Pulmonary artery endothelial cell (primary cell): ENCODE data around the gene SPAG16. TPM values are rescaled to one million over a fixed set of nuclear protein-coding genes. Genes with fewer than 3 reads are reported as not detected.
"Not testable (repeated sequence)": the region's sequence is repeated elsewhere in the genome, so short reads cannot be mapped to it uniquely, and the experiment has no call there.

Experiments
- DNase-seq: peaks from one replicate; pipeline ENCODE4 v3.0.0-alpha.2; 2011; ENCODE audit warnings: low read depth, low spot score
- total RNA-seq: library from RNA; depleted of rRNA; stranded (reverse); fragments of >200 nt; gene quantifications from 2 replicates; pipeline ENCODE4 v1.2.3, GENCODE V29; 2014

Gene SPAG16
- total RNA-seq, 1 donor from 2014 or later = 11.2 TPM

DNA sequence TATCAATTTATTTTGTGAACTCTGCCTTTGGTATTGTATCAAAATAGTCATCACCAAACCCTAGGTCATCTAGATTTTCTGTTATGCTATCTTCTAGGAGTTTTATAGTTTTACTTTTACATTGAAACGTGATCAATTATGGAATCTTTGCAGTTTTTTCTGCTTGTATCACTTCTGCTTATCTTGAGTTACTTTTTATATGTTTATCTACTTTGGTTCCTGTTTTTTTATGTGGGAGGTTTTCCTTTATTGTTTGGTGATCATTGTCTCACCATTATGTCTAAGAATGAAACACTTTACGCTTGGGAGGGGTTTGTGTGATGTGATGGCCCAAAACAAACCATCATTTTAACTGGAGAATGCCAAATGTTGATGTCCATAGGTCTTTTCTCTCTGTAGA lies 261.2 kb downstream of the SPAG16 start:
- no peak for DNase-seq

DNA sequence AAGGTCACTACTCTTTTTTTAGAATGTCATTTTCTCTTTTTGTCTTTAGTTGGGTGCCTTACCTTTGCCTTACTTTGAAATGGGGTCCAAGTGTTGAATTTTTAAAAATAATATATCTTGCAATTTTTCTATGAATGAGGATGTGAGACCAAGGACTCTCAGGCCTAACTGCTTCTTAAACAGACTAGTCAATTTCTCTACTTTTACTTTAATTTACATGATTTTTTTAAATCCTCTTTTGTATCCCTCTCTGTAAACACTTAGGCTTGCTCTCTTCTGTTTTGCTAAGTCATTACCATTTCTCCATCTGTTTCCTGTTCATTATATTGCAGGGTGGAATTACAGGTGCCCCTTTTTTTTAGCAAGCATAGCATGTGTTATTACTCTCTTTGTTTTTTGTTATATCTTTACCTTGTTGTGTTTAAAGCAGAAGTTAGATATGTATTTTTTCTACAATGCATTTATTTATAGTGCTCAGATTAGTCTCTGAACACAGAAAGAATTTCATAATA lies 261.8 kb downstream of the SPAG16 start:
- no peak for DNase-seq

GRCh38 chr2:213551526-213551925 lies 267.3 kb downstream of the SPAG16 start:
- no peak for DNase-seq

GRCh38 chr2:213559053-213559452 lies 274.8 kb downstream of the SPAG16 start:
- DNase-seq = no peak

GRCh38 chr2:213561759-213562158 lies 277.5 kb downstream of the SPAG16 start:
- DNase-seq = no peak

DNA sequence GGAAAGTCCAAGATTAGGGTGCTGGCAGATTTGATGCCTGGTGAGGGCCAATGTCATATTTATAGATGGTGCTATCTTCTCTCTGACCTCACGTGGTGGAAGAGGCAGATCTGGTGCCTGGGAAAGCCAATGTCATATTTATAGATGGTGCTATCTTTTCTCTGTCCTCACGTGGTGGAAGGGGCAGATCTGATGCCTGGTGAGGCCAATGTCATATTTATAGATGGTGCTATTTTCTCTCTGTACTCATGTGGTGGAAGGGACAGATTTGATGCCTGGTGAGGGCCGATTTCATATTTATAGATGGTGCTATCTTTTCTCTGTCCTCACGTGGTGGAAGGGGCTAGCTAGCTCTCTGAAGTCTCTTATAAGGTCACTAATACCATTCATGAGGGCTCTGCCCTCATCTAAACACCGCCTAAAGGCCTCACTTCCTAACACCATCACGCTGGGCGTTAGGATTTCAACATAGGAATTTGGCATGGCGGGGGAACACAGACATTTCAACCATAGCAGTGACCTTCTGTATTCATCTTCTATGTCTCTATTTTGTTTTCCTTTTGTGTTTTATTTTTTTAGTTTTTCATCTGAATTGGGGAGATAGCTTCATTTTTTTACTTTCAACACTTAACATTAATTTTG lies 278.4 kb downstream of the SPAG16 start:
- DNase-seq = no peak

DNA sequence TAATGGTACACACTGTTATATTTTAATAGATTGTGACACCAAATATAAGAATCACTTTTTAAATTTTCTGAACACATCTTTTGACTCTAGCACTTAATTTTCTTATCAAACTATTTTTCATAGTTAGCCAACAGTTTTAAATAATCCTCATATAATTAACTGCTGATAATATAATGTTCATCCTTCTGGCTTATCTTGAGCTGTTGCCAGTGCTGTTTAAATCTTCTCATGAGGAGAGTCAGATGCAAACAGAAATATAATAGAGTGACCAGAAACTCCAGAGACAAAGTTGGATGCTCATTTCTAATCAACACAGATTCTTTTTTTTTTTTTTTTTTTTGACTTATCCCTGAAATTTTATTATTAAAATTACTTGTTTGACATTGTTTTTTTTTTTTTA lies 282.6 kb downstream of the SPAG16 start:
- no peak for DNase-seq

- no peak for DNase-seq
Measured at GRCh38 chr2:213609570-213610170, 325.4 kb downstream of the SPAG16 start.

DNA sequence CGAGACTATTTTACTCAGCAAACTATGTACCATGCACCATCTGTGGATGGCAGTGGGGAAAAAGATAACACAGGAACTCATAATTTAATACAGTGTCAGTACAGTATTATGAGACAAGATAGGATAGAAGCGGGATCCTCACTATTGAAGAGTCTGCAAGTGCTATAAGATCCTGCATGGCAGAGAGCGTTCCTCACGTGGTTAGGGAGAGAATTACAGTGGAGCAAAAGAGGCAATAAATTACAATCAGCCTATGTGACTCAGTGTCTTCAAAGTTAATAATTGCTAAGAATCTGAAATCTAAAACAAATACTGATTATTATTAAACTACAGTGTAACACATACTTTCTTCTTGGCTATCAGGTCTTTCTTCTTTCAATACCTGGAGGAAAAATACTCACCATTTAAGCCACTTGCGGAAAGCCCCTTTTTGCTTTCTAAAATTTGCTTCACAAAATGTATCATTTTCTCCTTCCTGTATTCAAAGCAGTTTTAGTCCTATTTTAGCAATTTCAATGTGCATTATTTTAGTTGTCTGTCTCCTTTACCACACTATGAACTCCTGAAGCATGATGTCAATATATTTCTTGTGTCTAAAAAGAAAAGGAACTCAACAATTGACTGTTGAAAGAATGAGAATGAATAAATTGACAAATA lies 342.9 kb downstream of the SPAG16 start:
- DNase-seq = no peak

DNA sequence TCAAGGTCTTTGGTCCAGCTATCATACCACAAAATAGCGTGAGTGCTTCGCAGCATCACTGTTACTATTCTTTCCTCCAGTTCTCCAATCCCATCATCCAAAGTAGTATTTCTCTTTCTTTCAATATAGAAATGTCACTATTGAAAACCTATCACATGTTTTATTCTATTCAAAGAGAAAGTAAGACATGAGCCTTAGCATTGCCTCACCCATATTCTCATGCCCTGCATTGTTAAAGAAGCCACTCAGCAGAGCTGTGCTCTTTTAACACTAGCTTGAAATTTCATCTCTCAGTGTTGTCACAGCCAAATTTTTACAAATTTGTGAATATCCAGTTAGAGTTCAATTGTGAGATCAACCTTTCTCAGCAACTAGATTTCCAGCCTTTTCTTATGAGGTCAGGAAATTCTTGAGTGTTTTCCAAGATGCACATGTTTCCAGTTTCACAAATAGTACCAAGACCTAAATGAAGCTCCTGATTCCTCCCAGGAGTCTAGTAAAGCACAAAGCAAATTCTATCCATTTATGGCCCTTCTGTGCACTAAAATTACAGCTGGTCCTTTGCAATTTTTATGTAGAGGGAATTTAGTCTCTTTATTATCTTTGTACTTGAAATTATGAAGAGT lies 343.7 kb downstream of the SPAG16 start:
- no peak for DNase-seq

DNA sequence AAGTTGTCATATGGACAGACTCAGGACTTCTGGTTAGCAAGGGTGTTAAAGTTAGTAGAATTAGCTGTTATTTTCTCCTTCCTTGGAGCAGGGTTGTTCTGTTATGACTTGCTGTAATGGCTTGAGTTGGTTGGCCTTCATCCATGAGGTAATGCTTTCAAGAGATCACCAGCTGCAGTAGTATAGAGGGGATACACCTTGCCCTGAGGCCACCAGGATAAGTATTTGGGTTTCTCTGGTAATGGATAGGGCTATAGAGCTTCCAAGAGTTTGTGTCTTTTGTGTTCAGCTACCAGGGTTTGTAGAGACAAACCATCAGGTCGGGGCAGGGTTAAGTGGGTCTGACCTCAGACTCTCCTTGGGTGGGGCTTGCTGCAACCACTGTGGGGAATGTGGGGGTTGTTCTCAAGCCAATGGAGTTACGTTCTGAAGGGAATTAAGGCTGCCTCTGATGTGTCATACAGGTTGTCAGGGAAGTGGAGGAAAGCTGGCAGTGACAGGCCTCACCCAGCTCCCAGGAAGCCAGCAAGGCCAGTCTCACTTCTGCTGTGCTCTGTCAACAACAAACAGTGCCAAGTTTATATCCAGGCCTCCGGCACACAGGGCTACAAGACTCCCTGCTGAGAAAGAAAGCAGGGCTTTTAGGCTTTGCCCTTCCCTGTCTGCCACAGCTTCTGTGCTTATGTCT lies 356.6 kb downstream of the SPAG16 start:
- DNase-seq = no peak

DNA sequence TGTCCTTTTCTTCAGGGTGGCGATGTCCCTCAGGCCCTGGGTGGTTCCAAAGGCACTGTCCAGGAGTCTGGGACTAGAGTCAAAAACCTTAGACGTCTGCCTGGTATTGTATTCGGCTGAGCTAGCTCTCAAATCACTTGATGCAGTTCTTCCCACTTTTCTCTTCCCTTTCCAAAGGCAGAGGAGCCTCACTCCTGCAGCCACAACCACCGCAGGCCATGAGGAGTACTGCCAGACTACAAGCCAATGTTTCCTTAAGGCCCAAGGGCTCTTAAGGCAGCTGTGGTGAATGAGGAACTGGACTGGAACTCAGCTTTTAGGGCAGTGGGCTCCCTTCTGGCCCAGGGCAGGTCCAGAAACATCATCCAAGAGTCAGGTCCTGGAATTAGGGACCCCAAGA lies 360.7 kb downstream of the SPAG16 start:
- DNase-seq = no peak

GRCh38 chr2:213649176-213649575 lies 364.9 kb downstream of the SPAG16 start:
- DNase-seq = no peak

GRCh38 chr2:213664817-213665216 lies 380.6 kb downstream of the SPAG16 start:
- DNase-seq = no peak

DNA sequence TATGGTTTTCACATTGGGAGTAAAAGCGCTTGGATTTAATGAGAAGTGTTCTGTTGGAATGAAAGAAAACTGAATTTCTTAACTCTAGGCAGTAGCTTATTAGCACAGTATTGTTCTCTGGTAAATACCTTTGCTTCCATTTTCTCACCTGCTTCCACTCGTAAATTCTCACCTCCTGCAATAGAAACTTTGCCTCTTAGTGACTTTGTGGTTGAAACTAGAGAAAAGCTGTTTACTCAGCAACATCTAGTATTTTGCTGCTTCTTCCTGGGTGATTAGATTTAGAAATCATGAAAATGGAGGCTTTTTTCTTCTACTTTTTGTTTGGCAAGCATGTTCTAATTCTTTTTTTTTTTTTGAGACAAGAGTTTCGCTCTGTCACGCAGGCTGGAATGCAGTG lies 385.4 kb downstream of the SPAG16 start:
- DNase-seq = no peak

GRCh38 chr2:213678437-213679218 lies 394.4 kb downstream of the SPAG16 start:
- DNase-seq = no peak

- no peak for DNase-seq
Measured at GRCh38 chr2:213679894-213680293, 395.6 kb downstream of the SPAG16 start.

DNA sequence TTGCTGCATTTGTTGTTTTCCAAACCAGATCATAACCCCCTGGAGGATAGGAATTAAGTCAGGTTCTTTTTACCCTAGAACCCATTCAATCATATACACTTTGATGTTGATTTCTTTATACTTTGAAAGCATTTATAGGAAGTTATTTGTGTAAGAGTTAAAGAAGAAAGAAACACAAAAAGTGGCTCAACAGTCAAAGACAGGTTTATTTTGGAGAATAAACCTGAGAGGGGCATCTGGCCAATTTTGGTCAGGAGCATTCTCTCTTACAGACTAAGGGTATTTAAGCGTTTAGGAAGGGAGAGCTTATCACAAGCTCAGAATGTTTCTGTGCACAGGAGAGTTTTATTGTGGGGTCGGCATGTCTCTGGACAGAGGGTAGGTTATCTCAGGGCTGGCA lies 398.0 kb downstream of the SPAG16 start:
- DNase-seq = no peak

DNA sequence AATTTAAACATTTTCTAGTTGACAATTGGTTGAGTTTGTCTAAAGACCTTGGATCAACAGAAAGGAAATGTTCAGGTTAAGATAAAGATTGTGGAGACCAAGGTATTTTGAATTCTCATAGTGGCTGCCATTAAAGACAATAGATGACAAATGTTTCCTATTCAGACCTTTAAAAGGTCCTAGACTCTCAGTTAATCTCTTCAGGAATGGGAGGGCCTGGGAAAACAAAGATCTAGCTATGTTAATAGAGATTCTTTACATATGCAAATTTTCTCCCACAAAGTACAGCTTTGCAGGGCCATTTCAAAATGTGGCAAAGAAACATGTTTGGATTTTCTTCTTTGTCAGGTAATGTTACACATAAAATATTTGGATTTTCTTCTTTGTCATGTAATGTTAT lies 403.9 kb downstream of the SPAG16 start:
- DNase-seq = no peak

GRCh38 chr2:213688825-213689224 lies 404.6 kb downstream of the SPAG16 start:
- not testable (repeated sequence) for DNase-seq

GRCh38 chr2:213689585-213689984 lies 405.3 kb downstream of the SPAG16 start:
- no peak for DNase-seq
